ENCODE data around the gene SLC25A10. TPM values are rescaled to one million over a fixed set of nuclear protein-coding genes. Genes with fewer than 3 reads are reported as not detected.

Gene SLC25A10
- total and polyA plus RNA-seq, 10 of the 15 experiments (the other 5 are each of a cell fraction or from before 2014, with no cell fraction given): 0.11 to 72.7 (median 22.3) TPM

DNA sequence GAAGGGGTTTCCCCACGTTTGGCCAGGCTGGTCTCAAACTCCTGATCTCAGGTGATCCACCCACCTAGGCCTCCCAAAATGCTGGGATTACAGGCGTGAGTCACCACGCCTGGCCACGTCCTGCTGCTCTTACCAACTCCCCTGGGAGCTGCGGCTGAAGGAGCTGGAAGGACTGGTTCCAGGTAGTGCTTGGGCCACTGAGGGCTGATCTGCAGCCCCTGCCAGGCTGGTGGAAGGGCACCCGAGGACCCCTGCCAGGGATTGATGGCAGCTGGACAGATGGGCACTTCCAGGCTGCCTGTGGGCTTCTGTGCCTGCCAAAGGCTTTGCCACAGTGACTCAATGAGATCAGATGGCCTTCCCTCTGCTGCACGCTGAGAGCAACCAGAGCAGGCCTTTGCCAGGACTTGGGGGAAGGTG, 48.0 kb upstream of the SLC25A10 start (continued):
- TF ChIP-seq, protein P1, sequence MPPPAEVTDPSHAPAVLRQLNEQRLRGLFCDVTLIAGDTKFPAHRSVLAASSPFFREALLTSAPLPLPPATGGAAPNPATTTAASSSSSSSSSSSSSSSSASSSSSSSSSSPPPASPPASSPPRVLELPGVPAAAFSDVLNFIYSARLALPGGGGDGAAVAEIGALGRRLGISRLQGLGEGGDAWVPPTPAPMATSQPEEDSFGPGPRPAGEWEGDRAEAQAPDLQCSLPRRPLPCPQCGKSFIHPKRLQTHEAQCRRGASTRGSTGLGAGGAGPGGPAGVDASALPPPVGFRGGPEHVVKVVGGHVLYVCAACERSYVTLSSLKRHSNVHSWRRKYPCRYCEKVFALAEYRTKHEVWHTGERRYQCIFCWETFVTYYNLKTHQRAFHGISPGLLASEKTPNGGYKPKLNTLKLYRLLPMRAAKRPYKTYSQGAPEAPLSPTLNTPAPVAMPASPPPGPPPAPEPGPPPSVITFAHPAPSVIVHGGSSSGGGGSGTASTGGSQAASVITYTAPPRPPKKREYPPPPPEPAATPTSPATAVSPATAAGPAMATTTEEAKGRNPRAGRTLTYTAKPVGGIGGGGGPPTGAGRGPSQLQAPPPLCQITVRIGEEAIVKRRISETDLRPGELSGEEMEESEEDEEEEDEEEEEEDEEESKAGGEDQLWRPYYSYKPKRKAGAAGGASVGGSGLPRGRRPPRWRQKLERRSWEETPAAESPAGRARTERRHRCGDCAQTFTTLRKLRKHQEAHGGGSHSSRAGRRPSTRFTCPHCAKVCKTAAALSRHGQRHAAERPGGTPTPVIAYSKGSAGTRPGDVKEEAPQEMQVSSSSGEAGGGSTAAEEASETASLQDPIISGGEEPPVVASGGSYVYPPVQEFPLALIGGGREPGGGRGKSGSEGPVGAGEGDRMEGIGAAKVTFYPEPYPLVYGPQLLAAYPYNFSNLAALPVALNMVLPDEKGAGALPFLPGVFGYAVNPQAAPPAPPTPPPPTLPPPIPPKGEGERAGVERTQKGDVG (CRISPR knock-in tag; IDR thresholded peaks at IDR 0.05): no peak
- TF ChIP-seq BCL11A (IDR thresholded peaks at IDR 0.05; ENCODE audit: low read depth, low read length): no peak
- no peak for TF ChIP-seq CBX3 (IDR thresholded peaks at IDR 0.05; ENCODE audit: borderline replicate concordance, low read depth)
- TF ChIP-seq ZNF217 (IDR thresholded peaks at IDR 0.05): no peak
- no peak for TF ChIP-seq SMARCA5 (IDR thresholded peaks at IDR 0.05)
- no peak for TF ChIP-seq ZSCAN29 (IDR thresholded peaks at IDR 0.05)
- TF ChIP-seq NR2C1 (IDR thresholded peaks at IDR 0.05): no peak
- no peak for TF ChIP-seq BRCA1 (IDR thresholded peaks at IDR 0.05; ENCODE audit: low read depth, low read length)
- TF ChIP-seq ZBED1 (IDR thresholded peaks at IDR 0.05; ENCODE audit: borderline replicate concordance): no peak

All from GM12878 (cell line).